HFFc6 (cell line): Measurements from ENCODE around the gene PBX1. TPM values are rescaled to one million over a fixed set of nuclear protein-coding genes. Genes with fewer than 3 reads are reported as not detected.
"Not testable (repeated sequence)": the region's sequence is repeated elsewhere in the genome, so short reads cannot be mapped to it uniquely, and the experiment has no call there.

Experiments used
- DNase-seq: peaks from one replicate; pipeline ENCODE4 v3.0.0-alpha.2; 2018
- H3K27ac Mint-ChIP-seq: 2 replicates; pipeline ENCODE4 v1.8.0; 2020; ENCODE audit warnings: mild to moderate bottlenecking, mixed read lengths
- H3K27me3 Mint-ChIP-seq: 2 replicates; pipeline ENCODE4 v1.8.0; 2021; ENCODE audit warnings: mild to moderate bottlenecking, moderate library complexity, mixed read lengths; ENCODE audit not compliant: insufficient read depth
- H3K36me3 Mint-ChIP-seq: 2 replicates; pipeline ENCODE4 v1.8.0; 2021; ENCODE audit warnings: low read depth, mixed read lengths
- H3K4me1 Mint-ChIP-seq: 2 replicates; pipeline ENCODE4 v1.8.0; 2020; ENCODE audit warnings: low read depth, mixed read lengths
- H3K4me3 Mint-ChIP-seq: 2 replicates; pipeline ENCODE4 v1.8.0; 2020; ENCODE audit warnings: mild to moderate bottlenecking, moderate library complexity, mixed read lengths
- H3K9me3 Mint-ChIP-seq: 2 replicates; pipeline ENCODE4 v1.8.0; 2020; ENCODE audit warnings: mild to moderate bottlenecking, mixed read lengths
- CTCF ChIP-seq: fragments of 200-600 bp; sonication (generic); IDR thresholded peaks from 2 replicates; pipeline ENCODE4 v1.5.0; 2021; ENCODE audit warnings: antibody characterized with exemption, mild to moderate bottlenecking
- total RNA-seq, 6 experiments: library from RNA; stranded (reverse); fragmentation: NEBNext Ultra II Directional; extraction: Animal tissue kit (Norgen Biotek cat#: 25700); gene quantifications; 2 replicates in 1 of 6; 3 replicates in 5 of 6; pipeline ENCODE4 v1.2.3, GENCODE V29; 2021

Gene PBX1
- total RNA-seq, 6 experiments from 2014 or later: 35.4 to 42.3 (median 39.1) TPM

DNA sequence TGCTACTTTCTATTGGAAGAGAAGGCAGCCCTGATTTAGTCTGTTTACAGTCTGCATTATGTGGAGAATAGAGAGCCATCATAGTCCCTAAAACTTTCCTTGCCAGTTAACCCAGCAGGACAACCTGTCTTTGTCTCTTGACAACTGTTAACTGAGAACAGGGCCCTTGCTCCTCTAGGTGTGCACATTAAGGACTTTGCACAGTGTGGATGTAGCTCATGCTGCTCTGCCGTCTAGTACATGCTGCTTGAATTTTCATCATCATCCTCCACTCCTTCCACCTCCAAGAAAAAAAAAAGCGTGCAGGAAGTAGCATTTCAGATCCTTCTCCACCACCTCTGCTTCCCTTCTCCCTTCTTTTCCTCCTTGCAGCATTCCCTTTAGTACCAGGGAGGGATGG is 91.5 kb downstream of the PBX1 start:
- Mint-ChIP-seq H3K4me3 (no peak overlapping the region), H3K9me3 (no peaks in the 10 kb centered on the region), H3K27me3 (no peaks in the 10 kb centered on the region; the same call in none of the 2 replicates), H3K27ac (no peak overlapping the region), H3K4me1 (peaks cover 26% of the 10 kb centered on the region), H3K36me3 (no peaks in the 10 kb centered on the region)
- TF ChIP-seq CTCF: no peak
- DNase-seq: no peak

DNA sequence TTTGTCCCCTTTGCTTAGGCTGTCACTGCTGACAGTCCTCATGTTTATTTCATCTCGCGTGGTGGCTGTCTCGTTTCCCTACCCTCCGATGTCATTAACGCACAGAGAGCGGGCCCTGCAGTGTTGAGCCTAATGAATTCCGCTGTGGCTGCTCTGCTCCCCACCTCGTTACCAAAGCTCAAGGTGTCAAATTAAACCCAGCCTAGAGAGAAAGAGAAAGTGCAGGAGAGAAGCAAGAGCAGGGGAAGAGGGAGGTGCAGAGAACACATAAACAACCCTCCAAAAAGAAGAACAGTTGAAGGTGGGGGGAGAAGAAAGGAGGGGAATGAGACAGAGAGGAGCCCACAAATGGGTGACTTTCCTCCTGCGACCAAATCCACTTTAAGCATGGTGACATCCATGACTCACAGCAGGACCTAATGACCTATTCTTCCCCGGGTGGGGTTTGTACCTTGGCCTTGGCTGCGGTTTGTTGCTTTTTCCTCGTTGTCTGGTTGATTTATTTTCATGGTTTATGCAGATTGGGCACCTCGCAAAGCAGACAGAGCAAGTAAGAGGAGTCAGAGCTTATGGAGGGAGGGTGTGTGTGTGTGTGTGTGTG is 92.5 kb downstream of the PBX1 start:
- no peaks in the 10 kb centered on the region for H3K36me3 Mint-ChIP-seq
- H3K4me1 Mint-ChIP-seq: peaks cover 31% of the 10 kb centered on the region
- no peaks in the 10 kb centered on the region for H3K9me3 Mint-ChIP-seq
- no peak for DNase-seq
- no peak overlapping the region for H3K4me3 Mint-ChIP-seq
- no peaks in the 10 kb centered on the region; the same call in none of the 2 replicates for H3K27me3 Mint-ChIP-seq
- no peak overlapping the region for H3K27ac Mint-ChIP-seq
- no peak for TF ChIP-seq CTCF

DNA sequence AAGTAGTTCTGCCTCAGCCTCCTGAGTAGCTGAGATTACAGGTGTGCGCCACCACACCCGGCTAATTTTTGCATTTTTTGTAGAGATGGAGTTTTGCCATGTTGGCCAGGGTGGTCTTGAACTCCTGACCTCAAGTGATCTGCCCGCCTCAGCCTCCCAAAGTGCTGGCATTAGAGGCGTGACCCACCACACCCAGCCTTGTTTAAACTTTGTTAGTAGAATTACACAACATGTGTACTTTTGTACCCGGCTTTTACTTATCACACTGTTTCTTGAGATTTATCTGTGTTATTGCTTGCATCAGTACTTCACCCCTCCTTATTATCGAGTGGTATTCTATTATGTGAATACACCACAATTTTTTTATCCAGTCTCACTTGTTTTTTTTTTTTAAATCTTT is 94.0 kb downstream of the PBX1 start:
- not testable (repeated sequence) for H3K27me3 Mint-ChIP-seq, H3K27ac Mint-ChIP-seq, H3K4me3 Mint-ChIP-seq, H3K9me3 Mint-ChIP-seq, DNase-seq, H3K36me3 Mint-ChIP-seq
- peaks cover 34% of the 10 kb centered on the region for H3K4me1 Mint-ChIP-seq

- H3K36me3 Mint-ChIP-seq: no peaks in the 10 kb centered on the region
- no peak for TF ChIP-seq CTCF
- no peak overlapping the region for H3K27ac Mint-ChIP-seq
- DNase-seq: no peak
- no peaks in the 10 kb centered on the region for H3K9me3 Mint-ChIP-seq
- H3K4me3 Mint-ChIP-seq: no peak overlapping the region
- H3K4me1 Mint-ChIP-seq: peaks cover 29% of the 10 kb centered on the region
- no peaks in the 10 kb centered on the region; the same call in 1 of the 2 replicates for H3K27me3 Mint-ChIP-seq
These were observed 94.7 kb downstream of the PBX1 start for GRCh38 chr1:164653705-164654104.

DNA sequence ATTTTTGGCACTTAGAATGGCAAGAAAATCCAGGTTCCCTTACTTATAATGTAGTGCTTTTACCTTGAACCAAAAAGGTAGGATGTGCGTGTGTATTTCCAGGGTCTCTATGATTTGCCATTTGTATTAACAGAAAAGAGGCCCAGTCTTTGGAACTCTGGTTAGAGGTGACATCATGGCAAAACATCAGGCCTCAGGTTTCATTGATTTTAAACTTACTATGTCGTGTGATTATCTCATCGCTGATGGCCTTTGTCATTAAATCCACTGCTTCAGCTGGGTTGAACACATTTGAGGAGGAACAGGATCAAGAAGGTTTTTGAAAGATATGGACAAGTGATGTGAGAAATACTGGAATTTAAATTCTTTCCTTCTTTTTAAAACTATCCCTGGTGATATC is 95.2 kb downstream of the PBX1 start:
- DNase-seq: no peak
- no peak for TF ChIP-seq CTCF
- Mint-ChIP-seq H3K4me1 (peaks cover 29% of the 10 kb centered on the region), H3K27me3 (no peaks in the 10 kb centered on the region; the same call in 1 of the 2 replicates), H3K36me3 (no peaks in the 10 kb centered on the region), H3K9me3 (no peaks in the 10 kb centered on the region), H3K27ac (no peak overlapping the region), H3K4me3 (no peak overlapping the region)

DNA sequence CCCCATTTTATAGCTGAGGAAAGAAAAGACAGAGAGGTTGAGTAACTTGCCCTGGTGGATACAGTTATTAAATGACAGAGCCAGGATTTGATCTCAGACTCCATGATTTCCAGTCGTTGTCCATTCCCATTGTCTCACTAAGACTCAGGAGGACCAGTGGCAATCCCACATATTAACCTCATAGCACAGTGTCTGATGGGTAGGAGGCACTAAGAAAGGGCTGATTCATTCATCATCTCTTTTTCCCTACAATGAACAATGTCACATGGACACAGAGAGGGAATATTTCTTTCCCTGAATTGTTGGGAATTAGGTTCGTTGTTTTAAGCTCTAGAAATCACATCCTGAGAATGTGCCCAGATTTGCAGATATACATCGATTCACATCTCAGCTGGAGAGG is 99.9 kb downstream of the PBX1 start:
- no peaks in the 10 kb centered on the region for H3K27me3 Mint-ChIP-seq
- peaks cover 33% of the 10 kb centered on the region for H3K4me1 Mint-ChIP-seq
- H3K4me3 Mint-ChIP-seq: no peak overlapping the region
- DNase-seq: no peak
- no peak overlapping the region for H3K27ac Mint-ChIP-seq
- H3K9me3 Mint-ChIP-seq: no peaks in the 10 kb centered on the region
- no peak for TF ChIP-seq CTCF
- no peaks in the 10 kb centered on the region for H3K36me3 Mint-ChIP-seq
